ENCODE data around the gene RGS1. TPM values are rescaled to one million over a fixed set of nuclear protein-coding genes. Genes with fewer than 3 reads are reported as not detected.

The RGS1 gene
- total RNA-seq, 1 donor from 2014 or later = not detected

- no peak overlapping the region for H3K4me3 Mint-ChIP-seq (ENCODE audit: unreplicated experiment)
- H3K27me3 Mint-ChIP-seq (ENCODE audit: unreplicated experiment) = no peaks in the 10 kb centered on the region
- no peak overlapping the region for H3K27ac Mint-ChIP-seq (ENCODE audit: unreplicated experiment)
- TF ChIP-seq CTCF (IDR thresholded peaks at IDR 0.05; ENCODE audit: unreplicated experiment) = no peak
- no peaks in the 10 kb centered on the region for H3K9me3 Mint-ChIP-seq (ENCODE audit: unreplicated experiment)
- no peak for DNase-seq (ENCODE audit: low spot score)
- H3K4me1 Mint-ChIP-seq (ENCODE audit: unreplicated experiment) = no peaks in the 10 kb centered on the region
- H3K36me3 Mint-ChIP-seq (ENCODE audit: low read depth, unreplicated experiment) = no peaks in the 10 kb centered on the region
Measured at GRCh38 chr1:192598589-192598988, 23.0 kb downstream of the RGS1 start.

GRCh38 chr1:192600275-192600674 is 24.7 kb downstream of the RGS1 start:
- Mint-ChIP-seq H3K27me3 (ENCODE audit: unreplicated experiment) (no peaks in the 10 kb centered on the region), H3K9me3 (ENCODE audit: unreplicated experiment) (no peaks in the 10 kb centered on the region), H3K36me3 (ENCODE audit: low read depth, unreplicated experiment) (no peaks in the 10 kb centered on the region), H3K4me3 (ENCODE audit: unreplicated experiment) (no peak overlapping the region), H3K4me1 (ENCODE audit: unreplicated experiment) (no peaks in the 10 kb centered on the region), H3K27ac (ENCODE audit: unreplicated experiment) (no peak overlapping the region)
- no peak for DNase-seq (ENCODE audit: low spot score)
- no peak for TF ChIP-seq CTCF (IDR thresholded peaks at IDR 0.05; ENCODE audit: unreplicated experiment)

- no peaks in the 10 kb centered on the region for H3K4me1 Mint-ChIP-seq (ENCODE audit: unreplicated experiment)
- no peaks in the 10 kb centered on the region for H3K36me3 Mint-ChIP-seq (ENCODE audit: low read depth, unreplicated experiment)
- H3K27me3 Mint-ChIP-seq (ENCODE audit: unreplicated experiment) = no peaks in the 10 kb centered on the region
- no peak for DNase-seq (ENCODE audit: low spot score)
- no peak overlapping the region for H3K27ac Mint-ChIP-seq (ENCODE audit: unreplicated experiment)
- no peak for TF ChIP-seq CTCF (IDR thresholded peaks at IDR 0.05; ENCODE audit: unreplicated experiment)
- H3K9me3 Mint-ChIP-seq (ENCODE audit: unreplicated experiment) = no peaks in the 10 kb centered on the region
- no peak overlapping the region for H3K4me3 Mint-ChIP-seq (ENCODE audit: unreplicated experiment)
Measured at GRCh38 chr1:192601143-192601542, 25.6 kb downstream of the RGS1 start.

- no peak overlapping the region for H3K27ac Mint-ChIP-seq (ENCODE audit: unreplicated experiment)
- H3K4me3 Mint-ChIP-seq (ENCODE audit: unreplicated experiment) = no peak overlapping the region
- no peaks in the 10 kb centered on the region for H3K27me3 Mint-ChIP-seq (ENCODE audit: unreplicated experiment)
- no peak for DNase-seq (ENCODE audit: low spot score)
- no peak for TF ChIP-seq CTCF (IDR thresholded peaks at IDR 0.05; ENCODE audit: unreplicated experiment)
- H3K4me1 Mint-ChIP-seq (ENCODE audit: unreplicated experiment) = no peaks in the 10 kb centered on the region
- H3K9me3 Mint-ChIP-seq (ENCODE audit: unreplicated experiment) = no peaks in the 10 kb centered on the region
- no peaks in the 10 kb centered on the region for H3K36me3 Mint-ChIP-seq (ENCODE audit: low read depth, unreplicated experiment)
Measured at GRCh38 chr1:192601567-192601966, 26.0 kb downstream of the RGS1 start.

- no peak overlapping the region for H3K27ac Mint-ChIP-seq (ENCODE audit: unreplicated experiment)
- no peaks in the 10 kb centered on the region for H3K4me1 Mint-ChIP-seq (ENCODE audit: unreplicated experiment)
- H3K27me3 Mint-ChIP-seq (ENCODE audit: unreplicated experiment) = no peaks in the 10 kb centered on the region
- no peaks in the 10 kb centered on the region for H3K9me3 Mint-ChIP-seq (ENCODE audit: unreplicated experiment)
- no peak for TF ChIP-seq CTCF (IDR thresholded peaks at IDR 0.05; ENCODE audit: unreplicated experiment)
- H3K4me3 Mint-ChIP-seq (ENCODE audit: unreplicated experiment) = no peak overlapping the region
- no peak for DNase-seq (ENCODE audit: low spot score)
- no peaks in the 10 kb centered on the region for H3K36me3 Mint-ChIP-seq (ENCODE audit: low read depth, unreplicated experiment)
Measured at GRCh38 chr1:192602757-192603156, 27.2 kb downstream of the RGS1 start.

Measured in endothelial cell (in vitro differentiated cells).